HK-2 (cell line): ENCODE results near the gene PPA2.
"Not testable (repeated sequence)": the region's sequence is repeated elsewhere in the genome, so short reads cannot be mapped to it uniquely, and the experiment has no call there.

Experiments used
- DNase-seq: peaks from one replicate; pipeline ENCODE4 v3.0.0-alpha.2; 2018; ENCODE audit not compliant: unreplicated experiment

The PPA2 gene

DNA sequence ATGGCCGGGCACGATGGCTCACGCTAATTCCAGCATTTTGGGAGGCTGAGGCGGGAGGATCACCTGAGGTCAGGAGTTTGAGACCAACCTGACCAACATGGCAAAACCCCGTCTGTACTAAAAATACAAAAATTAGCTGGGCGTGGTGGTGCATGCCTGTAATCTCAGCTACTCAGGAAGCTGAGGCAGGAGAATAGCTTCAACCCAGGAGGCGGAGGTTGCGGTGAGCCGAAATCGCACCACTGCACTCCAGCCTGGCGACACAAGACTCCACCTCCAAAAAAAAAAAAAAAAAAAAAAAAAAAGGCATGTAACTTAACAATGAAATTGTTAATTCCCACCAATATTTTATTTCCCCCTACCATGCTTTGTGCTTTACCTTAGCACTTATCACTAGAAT, 15.3 kb downstream of the PPA2 start:
- DNase-seq = not testable (repeated sequence)

- DNase-seq = no peak
Observed at GRCh38 chr4:105458001-105458400, 15.9 kb downstream of the PPA2 start.

GRCh38 chr4:105455998-105456397, 17.9 kb downstream of the PPA2 start:
- DNase-seq = no peak

GRCh38 chr4:105455182-105455581, 18.7 kb downstream of the PPA2 start:
- no peak for DNase-seq

- DNase-seq = no peak
Observed at GRCh38 chr4:105453550-105454205, 20.2 kb downstream of the PPA2 start.

- no peak for DNase-seq
Observed at GRCh38 chr4:105451346-105451745, 22.5 kb downstream of the PPA2 start.

GRCh38 chr4:105440890-105441289, 33.0 kb downstream of the PPA2 start:
- DNase-seq = no peak

GRCh38 chr4:105437637-105438036, 36.2 kb downstream of the PPA2 start:
- no peak for DNase-seq

GRCh38 chr4:105436414-105436813, 37.4 kb downstream of the PPA2 start:
- DNase-seq = no peak

- no peak for DNase-seq
Observed at GRCh38 chr4:105434940-105435339, 38.9 kb downstream of the PPA2 start.

- DNase-seq = no peak
Observed at GRCh38 chr4:105433421-105433820, 40.4 kb downstream of the PPA2 start.

DNA sequence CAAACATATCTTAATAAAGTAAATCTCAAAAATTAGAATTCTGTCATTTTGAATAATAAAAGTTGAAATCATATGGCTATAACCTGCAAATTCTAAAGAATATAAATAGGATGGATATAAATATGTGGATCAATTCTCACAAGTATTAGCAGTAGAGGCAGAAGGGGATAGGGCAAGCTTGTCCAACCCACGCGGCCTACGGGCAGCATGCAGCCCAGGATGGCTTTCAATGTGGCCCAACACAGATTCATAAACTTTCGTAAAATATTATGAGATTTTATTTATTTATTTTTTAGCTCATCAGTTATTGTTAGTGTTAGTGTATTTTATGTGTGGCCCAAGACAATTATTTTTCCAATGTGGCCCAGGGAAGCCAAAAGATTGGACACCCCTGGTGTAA, 41.4 kb downstream of the PPA2 start:
- DNase-seq = no peak

- no peak for DNase-seq
Observed at GRCh38 chr4:105430811-105431210, 43.1 kb downstream of the PPA2 start.

DNA sequence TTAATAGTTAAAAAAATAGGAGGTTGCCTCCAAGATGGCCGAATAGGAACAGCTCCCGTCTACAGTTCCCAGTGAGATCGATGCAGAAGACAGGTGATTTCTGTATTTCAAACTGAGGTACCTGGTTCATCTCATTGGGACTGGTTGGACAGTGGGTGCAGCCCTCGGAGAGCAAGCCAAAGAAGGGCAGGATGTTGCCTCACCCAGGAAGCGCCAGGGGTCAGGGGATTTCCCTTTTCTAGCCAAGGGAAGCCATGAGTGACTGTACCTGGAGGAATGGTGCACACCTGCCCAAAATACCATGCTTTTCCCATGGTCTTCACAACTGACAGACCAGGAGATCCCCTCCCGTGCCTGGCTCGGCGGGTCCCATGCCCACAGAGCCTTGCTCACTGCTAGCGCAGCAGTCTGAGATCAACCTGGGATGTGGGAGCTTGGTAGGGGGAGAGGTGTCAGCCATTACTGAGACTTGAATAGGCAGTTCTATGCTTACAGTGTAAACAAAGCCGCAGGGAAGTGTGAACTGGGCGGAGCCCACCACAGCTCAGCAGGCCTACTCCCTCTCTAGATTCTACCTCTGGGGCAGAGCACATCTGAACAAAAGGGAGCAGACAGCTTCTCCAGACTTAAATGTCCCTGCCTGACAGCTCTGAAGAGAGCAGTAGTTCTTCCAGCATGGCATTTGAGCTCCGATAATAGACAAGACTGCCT, 47.5 kb downstream of the PPA2 start:
- no peak for DNase-seq

GRCh38 chr4:105422207-105422920, 51.5 kb downstream of the PPA2 start:
- no peak for DNase-seq

DNA sequence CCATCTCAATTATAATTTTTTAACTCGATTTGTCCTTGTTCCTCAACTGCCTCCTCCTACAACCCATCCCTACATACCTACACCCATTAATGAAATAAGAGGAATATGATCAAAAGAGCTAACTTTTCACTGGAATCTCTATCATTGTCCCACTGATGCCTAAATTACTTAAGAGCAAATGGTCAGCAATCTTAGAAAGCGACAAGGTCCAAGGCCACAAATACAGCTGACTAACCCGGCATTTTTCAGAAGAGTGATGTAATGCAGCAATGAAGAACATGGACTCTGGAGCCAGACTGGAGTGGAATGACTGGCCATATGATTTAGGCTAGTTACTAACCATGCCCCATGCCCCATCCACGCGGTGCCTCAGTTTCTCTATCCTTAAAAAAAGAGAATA, 56.2 kb downstream of the PPA2 start:
- no peak for DNase-seq

GRCh38 chr4:105415281-105415744, 58.5 kb downstream of the PPA2 start:
- DNase-seq = no peak

DNA sequence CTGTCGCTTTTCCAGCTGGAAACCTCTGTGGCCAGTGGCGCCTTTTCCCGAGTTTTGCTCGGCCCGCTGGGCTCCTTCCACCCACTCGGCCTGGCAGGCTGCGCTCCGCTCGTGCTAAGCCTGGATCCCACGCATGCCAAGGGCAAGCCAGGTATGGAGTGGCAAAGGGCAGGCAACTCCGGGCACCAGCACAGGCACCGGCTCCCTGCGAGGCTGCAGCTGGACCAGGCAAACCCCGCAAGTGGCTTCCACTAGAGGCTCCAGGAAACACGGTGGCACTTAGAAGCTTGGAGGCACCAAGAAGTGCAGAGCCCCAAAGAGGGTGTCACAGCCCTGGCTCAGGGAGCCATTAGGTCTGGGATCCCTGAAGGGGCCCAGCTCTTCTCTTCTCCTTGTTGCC, 59.5 kb downstream of the PPA2 start:
- DNase-seq = no peak

- DNase-seq = not testable (repeated sequence)
Observed at GRCh38 chr4:105409135-105409534, 64.7 kb downstream of the PPA2 start.

DNA sequence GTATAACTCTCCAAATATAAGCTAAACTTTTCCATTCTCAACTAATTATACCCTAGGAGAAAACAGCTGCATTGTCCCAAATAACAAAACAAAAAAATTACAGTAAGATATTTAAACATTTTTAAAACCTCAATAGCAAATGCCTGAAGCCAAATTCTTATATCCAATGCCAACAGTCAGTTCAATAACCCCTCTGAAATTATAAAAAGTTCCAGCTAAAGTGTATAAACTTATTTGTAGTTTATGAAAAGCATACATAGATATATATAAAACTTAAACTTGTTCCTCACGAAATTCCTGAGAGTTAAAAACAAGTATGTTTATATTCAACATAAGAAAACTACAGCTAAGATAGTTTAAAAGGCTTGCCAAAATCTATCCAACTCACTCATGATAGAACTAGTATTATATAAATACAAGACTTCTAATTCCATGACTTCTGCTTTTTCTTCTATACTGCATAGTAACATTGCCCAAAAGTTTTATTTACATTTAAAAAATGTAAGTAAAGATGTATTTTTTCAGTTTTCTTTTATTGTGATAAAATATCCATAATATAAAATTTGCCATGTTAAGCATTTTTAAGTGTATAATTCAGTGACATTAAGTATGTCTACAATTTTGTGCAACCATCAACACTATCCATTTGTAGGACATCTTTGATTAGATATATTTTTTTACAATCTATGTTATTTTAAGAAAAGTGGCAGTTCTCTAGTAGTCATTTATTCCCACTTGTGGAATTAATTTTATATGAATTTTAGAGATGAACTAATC, 72.8 kb downstream of the PPA2 start:
- no peak for DNase-seq

DNA sequence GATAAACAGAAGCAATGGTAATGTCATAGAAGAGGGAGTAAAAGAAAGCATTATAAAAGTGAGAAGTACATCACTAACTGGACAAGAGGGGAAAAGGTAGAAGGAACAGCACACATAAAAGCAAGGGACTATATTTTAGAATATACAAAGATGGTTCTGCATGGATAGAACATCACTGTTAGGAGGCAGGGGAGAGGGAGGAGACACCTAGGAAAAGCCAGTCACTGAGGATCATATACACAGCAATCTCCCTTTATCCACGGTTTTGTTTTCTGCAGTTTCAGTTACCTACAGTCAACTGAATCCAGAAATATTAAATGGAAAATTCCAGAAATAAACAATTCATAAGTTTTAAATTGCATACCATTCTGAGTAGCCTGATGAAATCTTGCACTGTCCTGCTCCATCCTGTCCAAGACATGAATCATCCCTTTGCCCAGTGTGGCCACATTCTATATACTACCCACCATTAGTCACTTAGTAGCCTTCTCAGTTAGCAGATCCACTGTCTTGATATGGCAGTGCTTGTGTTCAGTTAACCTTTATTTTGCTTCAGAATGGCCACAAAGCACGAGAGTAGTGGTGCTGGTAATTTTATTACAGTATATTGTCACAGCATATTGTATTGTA, 74.2 kb downstream of the PPA2 start:
- DNase-seq = peak; percentile 13

GRCh38 chr4:105392858-105393257, 81.0 kb downstream of the PPA2 start:
- no peak for DNase-seq
